GM15510 (cell line): ENCODE measurements around the gene CCDC38.

ENCODE experiments used
- POLR2A ChIP-seq: IDR thresholded peaks from 3 replicates; pipeline ENCODE4 v1.6.1; 2011; ENCODE audit warnings: borderline replicate concordance; ENCODE audit not compliant: insufficient read length; ENCODE audit errors: extremely low read depth

CCDC38 gene

GRCh38 chr12:95834572-95834971 lies 107.8 kb downstream of the CCDC38 start:
- no peak for TF ChIP-seq POLR2A

GRCh38 chr12:95830335-95831089 lies 111.9 kb downstream of the CCDC38 start:
- TF ChIP-seq POLR2A = no peak

DNA sequence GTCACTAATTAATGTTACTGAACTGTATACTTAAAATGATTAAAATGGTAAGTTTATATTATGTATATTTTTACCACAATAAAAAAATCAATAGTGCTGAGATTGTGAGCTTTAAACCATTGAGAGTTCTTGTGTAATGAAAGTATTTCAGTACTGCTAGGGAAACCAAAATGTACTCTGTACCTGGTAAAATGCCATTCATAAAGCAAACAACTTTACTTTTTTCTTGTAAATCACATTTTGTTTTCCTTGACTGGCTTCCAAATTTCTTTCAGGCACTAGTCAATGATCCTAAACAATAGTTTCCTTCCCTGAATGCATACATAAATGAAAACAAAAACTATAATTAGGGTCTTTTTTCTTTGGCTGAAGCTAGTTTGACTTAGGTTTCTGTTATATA lies 113.0 kb downstream of the CCDC38 start:
- no peak for TF ChIP-seq POLR2A

GRCh38 chr12:95820096-95820703 lies 122.2 kb downstream of the CCDC38 start:
- no peak for TF ChIP-seq POLR2A
